Globus pallidus (tissue), 1 donor: ENCODE data around the gene CBFA2T3.

Experiments
- DNase-seq: peaks from one replicate; pipeline ENCODE4 v3.0.0-alpha.2; 2015; ENCODE audit warnings: low spot score

CBFA2T3 gene

DNA sequence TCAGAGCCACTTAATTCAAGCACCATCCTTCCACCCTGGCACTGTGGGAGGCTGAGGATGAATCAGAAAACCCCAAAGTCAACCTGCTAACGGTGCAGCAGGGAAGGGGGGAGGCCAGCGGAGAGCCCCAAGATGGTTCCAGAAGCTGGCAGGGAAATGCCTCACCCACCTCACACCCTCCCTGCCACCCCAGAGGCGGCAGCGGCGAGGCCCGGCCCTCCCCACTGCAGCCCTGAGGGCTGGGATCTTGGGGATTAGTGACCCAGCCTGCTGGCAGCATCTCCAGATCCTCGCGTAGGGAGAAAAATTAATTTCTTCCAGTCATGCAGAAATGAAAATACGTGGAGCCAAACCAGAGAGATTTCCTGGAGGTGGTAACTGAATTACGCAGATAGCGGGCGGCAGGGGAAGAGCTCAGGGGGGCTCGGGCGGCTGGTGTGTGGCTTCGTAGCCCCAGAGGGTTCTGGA lies 38.2 kb downstream of the CBFA2T3 start:
- DNase-seq, result no peak

DNA sequence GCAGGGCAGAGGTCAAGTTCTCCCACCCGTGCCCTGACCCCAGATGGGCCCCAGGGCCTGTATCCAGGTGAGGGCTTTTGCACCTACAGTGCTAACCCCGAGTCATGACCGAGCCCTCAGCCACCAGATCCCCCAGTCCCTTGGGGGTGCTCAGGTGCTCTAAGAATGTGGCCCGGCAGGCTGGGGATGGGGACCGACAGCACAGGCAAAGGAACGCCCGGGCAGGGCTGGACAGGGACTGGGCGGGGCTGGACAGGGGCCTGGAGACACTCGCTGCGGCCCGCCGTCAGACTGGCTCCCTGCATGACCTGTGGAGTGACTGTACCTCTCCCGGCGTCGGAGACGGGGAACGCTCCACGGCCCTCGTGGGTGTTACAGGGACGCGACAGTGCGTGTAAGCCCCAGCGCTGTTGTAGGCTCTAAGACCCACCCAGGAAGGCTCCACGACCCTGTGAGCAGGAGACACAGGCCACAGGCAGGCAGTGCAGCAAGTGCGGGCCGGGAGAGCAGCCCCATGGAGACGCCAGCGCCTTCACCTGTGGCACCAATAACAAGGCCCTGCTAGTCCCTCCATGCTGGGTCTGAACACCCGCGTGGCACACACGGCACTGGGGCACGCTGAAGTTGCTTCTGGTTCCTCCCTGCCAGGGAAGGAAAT lies 38.8 kb downstream of the CBFA2T3 start:
- no peak for DNase-seq

DNA sequence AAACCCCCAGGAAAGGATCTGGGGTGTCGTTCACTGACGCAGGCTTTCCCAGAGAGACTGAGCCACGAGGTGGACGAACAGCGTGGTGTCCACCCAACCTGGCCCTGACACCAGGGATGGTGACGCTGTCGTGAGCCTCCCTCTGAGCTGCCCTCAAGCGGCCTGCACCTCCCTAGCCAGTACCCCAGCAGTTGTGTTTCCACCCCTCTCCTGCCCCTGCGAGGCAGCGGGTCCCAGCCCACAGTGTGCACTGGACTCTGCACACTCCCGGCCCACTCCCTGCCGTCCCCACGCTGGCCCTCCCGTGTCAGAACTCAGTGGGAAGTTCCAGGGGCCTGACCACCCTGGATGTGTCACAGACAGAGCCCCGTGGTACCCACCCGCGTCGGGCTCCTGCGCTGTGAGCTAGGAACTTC lies 39.8 kb downstream of the CBFA2T3 start:
- no peak for DNase-seq

DNA sequence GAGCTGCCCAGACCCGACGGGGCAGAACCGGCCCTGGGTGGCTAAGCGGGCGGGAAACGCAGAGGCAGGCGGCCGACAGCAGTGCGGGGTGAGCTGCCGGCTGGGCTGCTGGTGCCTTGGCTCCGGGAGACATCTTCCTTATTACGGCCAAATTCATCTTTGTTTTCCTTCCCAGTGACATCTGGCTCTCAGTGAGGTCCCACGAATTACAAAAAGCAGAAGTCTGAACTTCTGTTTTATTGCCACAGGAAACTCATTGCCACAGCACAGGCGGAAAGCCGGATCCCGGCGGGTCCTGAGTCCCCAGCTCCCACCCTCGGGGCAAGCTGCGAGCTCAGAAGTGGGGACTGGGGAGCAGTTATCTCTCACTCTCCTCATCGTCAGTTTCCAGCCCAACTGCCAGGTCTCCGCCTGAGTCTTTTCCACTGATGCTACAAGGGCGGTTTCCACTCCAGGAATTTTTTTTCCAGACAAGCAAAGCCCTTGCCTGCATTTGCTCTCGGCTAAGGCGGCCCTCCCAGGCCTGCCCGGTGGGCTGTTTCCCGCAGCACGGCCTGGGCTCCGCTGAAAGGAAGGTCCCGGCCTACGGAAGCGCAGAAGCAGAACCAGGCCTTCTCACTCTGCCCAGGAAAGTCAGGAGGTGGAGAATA lies 40.3 kb downstream of the CBFA2T3 start:
- peak; percentile 26 for DNase-seq

DNA sequence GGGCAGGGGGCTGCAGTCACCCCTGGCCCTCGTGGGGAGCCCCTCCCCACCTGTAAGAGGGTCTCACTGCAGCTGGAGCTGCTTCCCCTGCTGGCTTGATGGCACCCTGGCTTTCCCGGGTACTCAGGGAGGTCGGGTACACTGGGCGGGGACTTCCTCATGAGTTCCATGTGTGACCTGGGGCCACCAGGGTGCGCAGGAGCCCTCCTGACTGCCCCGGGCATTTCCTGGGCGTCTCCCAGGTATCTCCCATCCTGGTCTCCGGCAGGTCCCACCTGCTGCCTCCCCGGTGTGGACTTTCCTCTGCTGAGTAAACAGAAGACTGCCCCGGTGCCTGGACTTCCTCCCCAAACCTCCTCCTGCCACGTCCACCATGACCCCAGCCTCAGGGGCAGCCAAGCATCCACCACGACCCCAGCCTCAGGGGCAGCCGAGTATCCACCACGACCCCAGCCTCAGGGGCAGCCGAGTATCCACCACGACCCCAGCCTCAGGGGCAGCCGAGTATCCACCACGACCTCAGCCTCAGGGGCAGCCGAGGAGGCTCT lies 40.9 kb downstream of the CBFA2T3 start:
- DNase-seq, result no peak

DNA sequence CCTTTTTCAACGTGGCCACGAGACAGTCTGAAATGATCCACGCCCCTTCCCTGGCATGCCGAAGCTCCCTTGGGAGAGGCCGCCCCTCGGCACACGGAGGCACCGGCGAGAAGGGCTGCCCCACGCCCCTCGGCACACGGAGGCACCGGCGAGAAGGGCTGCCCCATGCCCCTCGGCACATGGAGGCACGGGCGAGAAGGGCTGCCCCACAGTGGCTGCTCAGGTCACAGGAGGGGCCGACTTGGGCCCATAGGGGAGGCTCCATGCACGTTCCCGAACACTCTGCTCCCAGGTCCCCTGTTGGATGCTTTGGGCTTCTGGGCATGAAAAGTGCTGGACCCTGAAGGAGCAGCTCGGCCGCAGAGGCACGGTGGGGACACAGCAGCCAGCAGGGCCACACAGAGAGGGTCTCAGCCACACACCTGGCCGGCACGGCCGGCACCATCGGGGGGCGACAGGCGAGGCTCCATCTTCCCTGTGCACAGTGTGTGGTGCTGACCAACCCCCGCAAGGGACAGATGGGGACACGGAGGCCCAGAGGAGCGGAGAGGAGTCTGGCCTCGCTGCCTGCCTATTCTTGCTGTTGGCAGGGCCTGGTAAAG lies 42.8 kb downstream of the CBFA2T3 start:
- DNase-seq, result no peak

DNA sequence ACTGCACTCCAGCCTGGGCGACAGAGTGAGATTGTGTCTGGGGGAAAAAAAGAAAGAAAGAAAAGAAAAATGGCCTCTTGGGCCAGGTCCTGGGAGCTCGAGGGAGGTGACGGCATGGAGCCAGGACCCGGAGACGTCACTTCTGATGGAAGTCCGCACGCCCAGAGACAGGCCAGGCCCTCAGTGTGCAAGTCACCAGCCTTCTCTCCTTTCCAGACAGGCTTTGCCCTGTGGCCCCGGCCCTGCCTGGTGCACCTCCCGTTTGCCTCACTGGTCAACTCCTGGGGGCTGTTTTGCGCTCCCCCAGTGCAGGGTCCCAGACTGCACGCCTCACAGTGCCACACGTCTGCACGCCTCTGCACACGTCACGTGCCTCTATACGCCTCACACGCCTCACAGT lies 44.1 kb downstream of the CBFA2T3 start:
- DNase-seq, result no peak

DNA sequence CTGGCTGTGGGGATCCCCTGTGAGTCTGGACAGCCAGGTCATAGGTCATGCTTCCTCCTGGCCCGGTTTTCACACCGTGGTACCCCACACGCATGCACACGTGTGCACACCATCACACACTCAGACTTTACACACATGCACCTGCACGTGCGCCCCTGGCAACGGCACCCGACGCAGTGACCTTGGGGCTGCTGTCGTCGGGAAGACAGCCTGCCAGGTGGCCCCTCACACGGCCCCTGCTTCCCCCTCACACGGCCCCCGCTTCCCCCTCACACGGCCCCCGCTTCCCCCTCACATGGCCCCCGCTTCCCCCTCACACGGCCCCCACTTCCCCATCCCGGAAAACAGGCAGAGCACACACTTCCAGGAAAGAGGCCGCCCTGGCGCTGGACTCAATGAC lies 45.1 kb downstream of the CBFA2T3 start:
- DNase-seq, result no peak

DNA sequence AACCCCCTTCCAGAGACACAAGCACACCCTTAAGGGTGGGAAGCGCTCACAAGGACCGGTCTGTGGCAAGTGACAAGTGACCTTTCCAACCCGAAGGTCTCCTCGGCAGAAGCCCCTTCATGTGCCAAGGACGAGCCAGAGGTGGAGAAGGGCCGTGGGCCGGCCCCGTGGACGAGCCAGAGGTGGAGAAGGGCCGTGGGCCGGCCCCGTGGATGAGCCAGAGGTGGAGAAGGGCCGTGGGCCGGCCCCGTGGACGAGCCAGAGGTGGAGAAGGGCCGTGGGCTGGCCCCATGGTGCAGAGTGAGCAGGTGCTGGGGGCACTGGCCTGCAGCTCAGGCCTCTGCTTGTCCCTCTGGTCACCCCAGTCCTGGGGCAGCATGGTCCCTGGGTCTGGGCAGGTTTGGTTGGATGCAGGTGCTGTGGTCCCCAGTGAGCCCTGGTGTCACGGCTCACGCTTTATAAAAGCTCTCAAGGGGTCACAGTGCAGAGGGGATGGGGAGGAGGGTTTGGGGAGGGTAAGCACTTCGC lies 45.6 kb downstream of the CBFA2T3 start:
- no peak for DNase-seq

DNA sequence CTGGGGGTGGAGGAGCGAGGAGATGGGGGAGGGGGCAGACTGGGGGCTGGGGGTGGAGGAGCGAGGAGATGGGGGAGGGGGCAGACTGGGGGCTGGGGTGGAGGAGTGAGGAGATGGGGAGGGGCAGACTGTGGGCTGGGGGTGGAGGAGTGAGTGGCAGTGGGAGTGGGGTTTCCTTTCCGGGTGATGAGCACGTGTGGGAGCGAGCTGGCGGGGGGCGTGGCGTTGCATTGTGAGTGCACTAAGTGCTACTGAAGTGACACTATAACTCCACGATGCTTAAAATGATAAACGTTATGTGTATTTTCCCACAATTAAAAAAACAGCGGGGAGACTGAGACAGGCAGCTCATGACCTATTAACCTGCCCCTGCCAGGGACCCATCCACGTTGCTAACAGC lies 46.3 kb downstream of the CBFA2T3 start:
- DNase-seq, result no peak

DNA sequence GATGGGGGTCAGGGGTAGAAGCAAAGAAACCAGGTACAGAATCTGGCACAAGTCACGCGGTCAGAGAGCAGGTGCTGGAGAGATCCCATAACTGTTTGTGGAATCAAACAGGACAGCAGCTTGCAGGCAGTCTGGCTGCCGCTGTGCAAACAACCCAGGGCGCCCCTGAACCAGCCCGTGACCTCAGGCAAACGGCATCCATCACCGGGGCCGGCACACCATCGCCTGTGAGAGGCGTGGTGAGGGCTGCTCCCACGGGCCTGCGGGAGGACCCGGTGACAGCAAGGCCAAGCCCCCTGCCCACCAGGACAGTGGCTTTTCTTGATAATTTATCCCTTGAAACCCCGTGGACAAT lies 47.9 kb downstream of the CBFA2T3 start:
- DNase-seq, result no peak

DNA sequence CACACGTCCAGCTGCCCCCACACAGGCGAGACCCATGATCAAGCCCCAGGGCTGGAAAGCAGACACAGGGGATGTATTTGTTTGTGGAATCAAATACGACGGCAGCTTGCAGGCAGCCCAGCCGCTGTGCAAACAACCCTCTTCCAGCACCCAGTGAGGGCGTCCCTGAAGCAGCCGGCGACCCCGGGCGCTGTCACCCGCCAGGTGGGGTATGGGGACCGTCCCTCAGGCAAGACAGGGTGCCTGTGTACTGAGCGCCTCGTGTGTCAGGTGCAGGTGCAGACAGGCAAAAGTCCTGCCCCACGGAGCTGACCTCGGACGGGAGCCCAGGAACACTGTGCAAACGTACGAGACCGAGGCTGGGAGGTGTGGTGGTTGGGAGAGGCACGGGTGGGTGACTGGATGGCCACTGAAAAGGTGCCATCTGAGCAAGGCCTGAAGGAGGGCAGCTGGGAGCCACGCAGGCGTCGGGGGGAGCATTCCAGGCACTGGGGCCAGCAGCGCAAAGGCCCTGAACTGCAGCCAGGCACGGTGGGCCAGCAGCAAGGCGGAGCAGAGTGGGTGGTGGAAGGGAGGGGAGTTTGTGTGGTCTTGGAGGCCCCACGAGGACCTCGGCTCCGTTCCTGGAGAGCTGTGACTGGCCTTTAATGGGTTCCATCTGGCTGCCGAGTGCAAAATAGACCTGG lies 48.5 kb downstream of the CBFA2T3 start:
- DNase-seq, result no peak

DNA sequence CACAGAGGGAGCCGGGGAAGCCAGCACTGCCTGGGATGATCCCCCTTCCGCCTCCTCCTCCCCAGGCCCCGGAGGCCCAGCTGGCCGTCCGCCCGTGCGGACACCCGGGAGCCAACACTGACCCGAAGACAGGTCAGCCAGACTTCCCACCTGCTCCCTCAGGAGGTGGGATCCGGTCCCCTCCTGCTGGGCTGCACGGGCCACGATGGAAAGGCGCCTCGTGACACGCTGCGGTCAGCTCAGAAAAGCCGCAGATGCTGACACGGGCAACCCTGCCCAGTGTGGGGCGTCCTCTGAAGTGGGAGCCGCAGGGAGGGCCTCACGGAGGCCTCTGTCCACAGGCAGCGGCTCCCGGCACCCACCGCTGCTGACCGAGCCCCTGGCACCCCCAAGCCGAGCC lies 49.3 kb downstream of the CBFA2T3 start:
- DNase-seq, result no peak

DNA sequence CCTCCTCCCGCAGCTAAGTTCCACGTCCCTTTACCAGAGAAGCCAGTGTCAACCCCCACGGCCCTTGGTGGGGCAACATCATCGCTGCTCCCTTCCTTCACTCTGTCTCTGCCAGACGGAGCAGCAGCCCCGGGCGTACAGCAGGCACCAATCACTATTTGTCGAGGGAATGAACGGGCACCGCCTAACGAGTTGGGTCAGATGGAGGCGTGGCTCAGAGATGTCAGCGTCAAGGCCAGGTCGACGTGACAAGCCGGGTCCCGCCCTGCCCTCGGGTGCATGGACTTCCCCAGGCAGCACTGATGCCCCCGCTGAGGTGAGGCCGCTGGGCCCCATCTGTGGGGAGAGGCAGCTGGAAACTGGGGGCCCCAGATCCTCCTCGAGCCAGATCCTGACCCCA lies 50.0 kb downstream of the CBFA2T3 start:
- no peak for DNase-seq

DNA sequence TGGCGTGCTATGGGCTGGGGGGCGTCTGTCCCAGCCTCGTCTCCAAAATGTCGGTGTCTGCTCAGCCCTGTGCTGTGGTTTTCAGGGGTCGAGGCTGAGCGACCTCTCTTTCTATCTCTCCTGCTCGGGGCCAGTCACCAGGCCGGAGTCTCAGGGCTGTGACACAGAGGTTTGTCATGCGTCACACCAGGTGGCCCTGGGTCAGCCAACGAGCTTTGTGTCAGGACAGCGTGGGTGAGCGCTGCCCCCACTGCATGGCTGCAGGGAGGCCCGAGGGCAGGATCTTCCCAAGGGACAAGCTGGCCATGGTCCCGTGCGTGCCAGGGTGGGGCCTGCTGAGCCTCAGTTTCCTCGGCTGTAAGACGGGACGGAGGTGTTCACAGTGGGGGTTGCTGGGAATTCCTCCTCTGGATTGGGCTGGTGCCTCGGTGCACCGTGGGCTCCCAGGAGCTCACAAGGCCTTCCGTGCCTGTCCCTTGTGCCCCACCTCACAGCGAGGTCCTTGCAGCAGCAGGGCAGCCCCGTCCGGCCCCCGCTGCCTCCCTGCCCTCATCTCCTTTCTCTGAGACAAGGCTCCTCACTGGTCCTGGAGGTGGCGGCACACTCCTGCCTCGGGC lies 50.5 kb downstream of the CBFA2T3 start:
- no peak for DNase-seq

DNA sequence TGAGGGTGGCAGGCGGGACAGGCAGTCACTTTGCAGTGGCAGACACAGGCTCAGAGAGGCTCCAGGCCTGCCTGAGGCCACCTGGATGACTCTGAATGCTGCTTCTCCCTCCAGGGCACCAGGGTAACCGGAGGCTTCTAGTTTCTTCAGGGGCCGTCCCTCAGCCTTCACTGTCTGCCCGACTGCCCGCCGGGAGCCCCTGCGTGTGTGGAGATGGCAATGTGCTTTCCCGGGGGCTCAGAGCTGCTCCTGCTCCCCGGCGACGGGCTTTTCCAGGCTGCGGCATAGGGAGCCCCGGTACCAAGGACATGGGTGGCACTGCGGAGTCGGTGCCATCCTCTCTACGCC lies 51.5 kb downstream of the CBFA2T3 start:
- no peak for DNase-seq

DNA sequence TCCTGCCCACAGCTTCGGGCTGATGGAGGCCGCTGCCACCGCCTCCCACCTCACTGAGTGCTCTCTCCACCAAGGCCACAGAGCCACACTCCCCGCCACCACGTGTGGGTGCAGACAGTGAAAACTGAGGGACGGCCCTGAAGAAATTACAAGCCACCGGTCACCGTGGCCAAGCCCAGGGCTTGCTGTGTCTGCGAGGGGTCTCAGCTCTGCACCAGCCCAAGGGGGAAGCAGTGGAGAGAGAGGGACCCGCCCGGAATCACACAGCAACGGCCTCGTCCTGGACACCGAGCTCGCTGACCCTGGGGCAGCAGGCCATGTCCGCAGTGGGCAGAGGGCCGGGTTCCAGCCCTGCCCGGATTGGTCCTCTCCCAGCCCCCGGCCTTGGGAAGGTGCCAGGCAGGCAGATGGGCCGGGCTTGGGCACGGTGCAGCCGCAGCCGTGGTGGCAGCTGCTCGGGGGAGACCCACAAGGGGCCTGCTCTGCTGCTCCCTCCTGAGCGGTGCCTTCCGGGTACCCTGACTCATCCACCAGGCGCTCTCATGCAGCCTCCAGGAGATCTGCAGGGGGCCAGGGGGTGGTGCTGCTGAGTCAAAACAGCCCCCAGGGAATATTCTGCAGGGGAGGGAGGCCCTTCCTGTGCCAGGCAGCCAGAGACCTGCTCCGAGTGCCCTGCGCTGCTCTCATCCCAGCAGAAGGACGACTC lies 52.0 kb downstream of the CBFA2T3 start:
- DNase-seq, result no peak

DNA sequence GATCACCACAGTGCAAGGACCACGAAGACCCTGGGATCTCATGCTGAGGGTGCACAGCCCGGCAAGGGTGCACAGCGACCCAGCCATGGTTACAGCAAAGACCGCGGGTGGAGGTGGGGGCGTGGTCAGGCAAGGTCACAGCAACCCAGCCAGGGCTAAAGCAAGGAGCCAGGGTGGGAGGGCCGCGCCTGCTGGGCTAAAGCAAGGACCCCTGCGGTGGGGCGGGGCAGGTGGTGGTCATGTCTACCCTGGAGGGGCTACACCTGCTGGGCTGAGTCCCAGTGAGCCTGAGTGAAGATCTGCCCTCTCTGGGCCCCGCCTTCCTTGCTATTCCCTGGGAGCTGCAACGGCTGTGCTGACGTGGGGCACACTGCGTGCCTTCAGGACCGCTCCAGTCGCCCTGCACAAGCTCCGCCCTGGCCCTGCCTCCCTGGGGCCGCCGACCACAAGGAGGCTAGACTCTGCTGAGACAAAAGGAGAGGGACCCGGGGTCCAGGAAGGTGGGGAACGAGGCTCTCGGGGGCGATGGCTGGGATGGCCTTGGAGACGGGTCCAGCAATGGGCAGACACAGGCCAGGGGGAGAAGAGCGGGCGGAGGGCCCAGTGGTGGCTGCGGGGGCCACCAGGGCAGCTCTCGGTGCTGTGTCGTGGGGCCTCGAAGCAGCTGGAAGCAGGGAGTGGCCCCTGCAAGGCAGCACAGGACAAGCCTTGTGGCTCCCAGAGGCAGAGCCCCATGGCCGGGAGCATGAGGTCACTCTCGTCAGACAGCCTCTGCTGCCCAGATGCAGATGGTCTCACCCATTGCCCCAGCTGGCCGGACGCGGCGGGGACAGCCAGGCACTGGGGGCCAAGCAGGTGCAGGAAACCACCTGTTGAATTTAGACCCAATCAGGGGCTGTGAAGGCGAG lies 52.8 kb downstream of the CBFA2T3 start:
- DNase-seq, result no peak

DNA sequence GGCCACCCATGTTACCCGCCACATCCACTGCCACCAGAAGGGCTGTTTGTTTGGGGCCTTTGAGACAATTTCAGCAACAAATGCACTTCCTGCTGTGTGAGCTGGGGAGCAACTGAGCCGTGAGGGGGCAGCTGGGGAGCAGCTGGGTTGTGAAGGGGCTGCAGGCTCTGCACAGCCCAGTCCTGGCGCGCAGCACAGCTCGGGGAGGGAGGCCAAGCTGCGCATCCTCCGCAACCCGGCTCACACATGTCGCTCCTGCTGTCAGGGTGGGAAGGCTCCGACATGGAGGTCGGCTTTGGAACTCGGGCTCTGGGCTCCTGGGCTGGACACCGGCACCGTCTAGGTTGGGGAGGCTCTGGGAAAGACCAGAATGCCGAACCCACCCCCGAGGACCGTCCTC lies 53.6 kb downstream of the CBFA2T3 start:
- DNase-seq, result no peak

DNA sequence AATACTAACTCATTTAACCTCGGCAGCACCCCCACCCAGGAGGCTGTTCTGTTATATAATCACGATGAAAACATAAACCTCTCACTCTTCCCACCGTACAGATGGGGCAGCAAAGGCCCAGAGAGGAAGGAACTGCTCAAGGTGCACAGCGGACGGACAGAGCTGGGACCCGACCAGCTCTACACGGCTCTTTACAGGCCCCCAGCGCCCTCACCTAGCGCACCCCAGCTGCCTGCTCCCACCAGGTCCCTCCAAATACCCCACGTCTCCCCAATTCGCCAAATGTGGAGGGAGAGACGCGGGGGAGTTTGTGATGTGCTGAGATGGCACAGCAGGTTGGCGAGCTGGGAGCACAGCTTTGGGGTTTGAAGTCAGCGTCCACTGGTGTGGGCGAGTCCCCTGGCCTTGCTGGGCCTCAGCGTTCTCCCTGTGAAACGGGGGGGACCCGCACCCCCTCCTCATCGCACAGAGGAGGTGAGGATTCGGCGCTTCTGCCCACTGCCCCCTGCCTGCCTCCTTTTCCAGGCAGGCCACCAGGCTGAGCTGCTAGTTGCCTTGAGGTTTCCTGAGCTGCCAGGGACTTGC lies 54.1 kb downstream of the CBFA2T3 start:
- no peak for DNase-seq
